Neural cell (in vitro differentiated cells): ENCODE data around the gene COL24A1. TPM values are rescaled to one million over a fixed set of nuclear protein-coding genes. Genes with fewer than 3 reads are reported as not detected.

Source experiments
- H2AFZ ChIP-seq: fragments of 200-600, 300-800 bp; sonication (generic), shearing (Covaris generic); 2 replicates; pipeline ENCODE4 v1.6.0; 2014; ENCODE audit warnings: low read depth, mild to moderate bottlenecking, antibody characterized with exemption, low read length, moderate library complexity
- H3F3A ChIP-seq: fragments of 200-600 bp; shearing (Covaris generic); 2 replicates; pipeline ENCODE4 v1.6.1; 2016; ENCODE audit warnings: mild to moderate bottlenecking, moderate library complexity, mixed read lengths, antibody characterized with exemption, low read length; ENCODE audit not compliant: insufficient read depth, poor library complexity, severe bottlenecking
- H3K27ac ChIP-seq: fragments of 200-600, 300-800 bp; sonication (generic), shearing (Covaris generic); 2 replicates; pipeline ENCODE4 v1.5.1; 2014; ENCODE audit warnings: mild to moderate bottlenecking, low read length, moderate library complexity
- H3K27me3 ChIP-seq: fragments of 300-800, 200-600 bp; sonication (generic), shearing (Covaris generic); 2 replicates; pipeline ENCODE4 v1.6.0; 2014; ENCODE audit warnings: mild to moderate bottlenecking, low read depth, low read length, moderate library complexity; ENCODE audit not compliant: insufficient read depth
- H3K36me3 ChIP-seq: fragments of 300-800, 200-600 bp; sonication (generic), shearing (Covaris generic); 2 replicates; pipeline ENCODE4 v1.5.1; 2014; ENCODE audit warnings: mild to moderate bottlenecking, antibody characterized with exemption, low read length, moderate library complexity; ENCODE audit not compliant: insufficient read depth
- H3K4me2 ChIP-seq: fragments of 300-800, 200-600 bp; sonication (generic), shearing (Covaris generic); 2 replicates; pipeline ENCODE4 v1.6.0; 2014; ENCODE audit warnings: mild to moderate bottlenecking, low read length
- H3K4me3 ChIP-seq: fragments of 300-800, 200-600 bp; sonication (generic), shearing (Covaris generic); 2 replicates; pipeline ENCODE4 v1.5.1; 2014; ENCODE audit warnings: mild to moderate bottlenecking, low read length, moderate library complexity
- H3K79me2 ChIP-seq: fragments of 200-600 bp; shearing (Covaris generic); replicated peaks from 2 replicates; pipeline ENCODE4 v1.6.0; 2014; ENCODE audit warnings: mild to moderate bottlenecking, low read length, moderate library complexity; ENCODE audit not compliant: insufficient read depth
- H3K9ac ChIP-seq: fragments of 300-800, 200-600 bp; sonication (generic), shearing (Covaris generic); 2 replicates; pipeline ENCODE4 v1.6.1; 2016; ENCODE audit warnings: mild to moderate bottlenecking, low read length, mixed read lengths
- H3K9me2 ChIP-seq: fragments of 200-600 bp; shearing (Covaris generic); 2 replicates; pipeline ENCODE4 v1.6.1; 2016; ENCODE audit warnings: mild to moderate bottlenecking, low read length, mixed read lengths; ENCODE audit not compliant: insufficient read depth
- H3K9me3 ChIP-seq: fragments of 200-600, 300-800 bp; sonication (generic), shearing (Covaris generic); 2 replicates; pipeline ENCODE4 v1.6.1; 2016; ENCODE audit warnings: mild to moderate bottlenecking, mixed run types, low read length, moderate library complexity, mixed read lengths
- H4K20me1 ChIP-seq: fragments of 200-600 bp; shearing (Covaris generic); 2 replicates; pipeline ENCODE4 v1.6.1; 2016; ENCODE audit warnings: mild to moderate bottlenecking, mixed run types; ENCODE audit not compliant: insufficient read depth
- CTCF ChIP-seq: fragments of 450-650 bp; IDR thresholded peaks from 2 replicates; pipeline ENCODE4 v1.5.1; 2014; ENCODE audit warnings: antibody characterized with exemption, mild to moderate bottlenecking, moderate library complexity; ENCODE audit not compliant: poor library complexity, severe bottlenecking
- EP300 ChIP-seq: fragments of 450-650 bp; conservative IDR thresholded peaks from 2 replicates; pipeline ENCODE4 v1.6.1; 2014; ENCODE audit warnings: antibody characterized with exemption, mild to moderate bottlenecking, moderate library complexity; ENCODE audit not compliant: poor library complexity, severe bottlenecking
- EZH2 ChIP-seq: fragments of 200-600, 300-800 bp; shearing (Covaris generic), sonication (generic); IDR thresholded peaks from 2 replicates; pipeline ENCODE4 v1.6.1; 2014; ENCODE audit warnings: antibody characterized with exemption, low read length, borderline replicate concordance, mild to moderate bottlenecking; ENCODE audit not compliant: insufficient read depth, poor library complexity, severe bottlenecking
- MXI1 ChIP-seq: fragments of 450-650 bp; conservative IDR thresholded peaks from 2 replicates; pipeline ENCODE4 v1.6.1; 2014; ENCODE audit warnings: antibody characterized with exemption, mild to moderate bottlenecking; ENCODE audit not compliant: poor library complexity, severe bottlenecking
- POLR2AphosphoS5 ChIP-seq: IDR thresholded peaks from 2 replicates; pipeline ENCODE4 v1.6.1; 2012
- RAD21 ChIP-seq: fragments of 450-650 bp; conservative IDR thresholded peaks from 2 replicates; pipeline ENCODE4 v1.6.1; 2014; ENCODE audit warnings: antibody characterized with exemption, mild to moderate bottlenecking, moderate library complexity
- SMC3 ChIP-seq: fragments of 450-650 bp; conservative IDR thresholded peaks from 2 replicates; pipeline ENCODE4 v1.6.1; 2014; ENCODE audit warnings: antibody characterized with exemption, mild to moderate bottlenecking, moderate library complexity; ENCODE audit not compliant: poor library complexity
- TAF1 ChIP-seq: IDR thresholded peaks from 2 replicates; pipeline ENCODE4 v1.6.1; 2012; ENCODE audit warnings: low read depth
- polyA plus RNA-seq: library from polyadenylated mRNA; depleted of rRNA; stranded (reverse); fragments of >200 nt; gene quantifications from 2 replicates; pipeline ENCODE4 v1.2.3, GENCODE V29; 2014

The COL24A1 gene
- polyA plus RNA-seq, 1 donor from 2014 or later, result 0.19 TPM

- TF ChIP-seq MXI1 (no peak), RAD21 (no peak), SMC3 (no peak), EP300 (no peak), POLR2AphosphoS5 (no peak), TAF1 (no peak), CTCF (no peak)
- H3K9me3 ChIP-seq, result no peaks in the 10 kb centered on the region
- no peaks in the 10 kb centered on the region for H3F3A ChIP-seq
- H3K9ac ChIP-seq, result no peak overlapping the region
- H3K4me3 ChIP-seq, result no peak overlapping the region
- no peaks in the 10 kb centered on the region for H3K36me3 ChIP-seq
- no peaks in the 10 kb centered on the region for H4K20me1 ChIP-seq
- H2AFZ ChIP-seq, result no peak overlapping the region
- H3K27ac ChIP-seq, result no peak overlapping the region
- no peaks in the 10 kb centered on the region for H3K79me2 ChIP-seq
- no peaks in the 10 kb centered on the region for H3K27me3 ChIP-seq
- H3K4me2 ChIP-seq, result no peak overlapping the region
- H3K9me2 ChIP-seq, result no peaks in the 10 kb centered on the region
These were observed 102.2 kb downstream of the COL24A1 start for GRCh38 chr1:86054396-86054795.

DNA sequence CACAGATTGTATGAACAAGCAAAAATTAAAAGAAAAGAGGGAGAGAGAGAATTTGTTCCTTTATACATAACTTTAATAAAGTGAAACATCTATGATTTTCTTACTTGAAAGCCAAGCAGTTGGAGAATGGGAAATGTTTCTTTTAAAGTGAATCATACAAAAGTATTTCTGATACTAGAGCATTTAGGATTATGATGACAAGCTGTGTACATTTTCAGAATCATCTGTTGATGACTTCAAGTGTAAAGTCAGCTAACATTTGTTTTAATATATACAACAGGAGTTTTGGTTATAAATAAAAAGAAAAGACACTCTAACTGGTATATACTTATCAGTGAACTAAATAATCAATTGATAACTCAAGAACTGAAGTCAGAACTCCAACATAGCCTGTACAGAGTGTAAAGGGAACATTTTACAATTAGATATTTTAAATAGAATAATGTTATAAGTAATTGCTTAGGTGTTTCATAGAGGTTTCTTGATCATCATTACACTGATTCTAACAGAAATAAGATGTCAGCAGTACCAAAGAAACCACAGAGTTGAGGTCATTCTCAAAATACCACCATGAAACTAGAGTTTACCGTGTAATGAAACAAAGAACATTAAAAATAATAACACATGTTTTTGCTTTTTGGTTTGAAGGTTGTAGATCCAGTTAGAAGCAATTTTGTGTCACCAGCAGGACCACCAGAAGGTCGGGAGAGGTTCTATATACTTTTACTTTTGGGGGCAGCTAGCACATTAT lies 103.4 kb downstream of the COL24A1 start:
- Histone ChIP-seq H3K4me3 (no peak overlapping the region), H3K4me2 (no peak overlapping the region), H3K9ac (no peak overlapping the region), H3K79me2 (no peaks in the 10 kb centered on the region), H3K9me2 (no peaks in the 10 kb centered on the region), H4K20me1 (no peaks in the 10 kb centered on the region), H3K36me3 (no peaks in the 10 kb centered on the region), H3F3A (no peaks in the 10 kb centered on the region), H3K27me3 (no peaks in the 10 kb centered on the region), H2AFZ (no peak overlapping the region), H3K9me3 (no peaks in the 10 kb centered on the region), H3K27ac (no peak overlapping the region)
- TF ChIP-seq EP300 (no peak), MXI1 (no peak)

GRCh38 chr1:86035101-86035500 lies 121.5 kb downstream of the COL24A1 start:
- Histone ChIP-seq H2AFZ (no peak overlapping the region), H3K79me2 (no peaks in the 10 kb centered on the region), H3K4me3 (no peak overlapping the region), H3K36me3 (no peaks in the 10 kb centered on the region), H3K9ac (no peak overlapping the region), H3K27me3 (no peaks in the 10 kb centered on the region), H4K20me1 (no peaks in the 10 kb centered on the region), H3K27ac (no peak overlapping the region), H3K4me2 (no peak overlapping the region), H3K9me2 (peaks cover 3% of the 10 kb centered on the region), H3F3A (no peaks in the 10 kb centered on the region), H3K9me3 (no peaks in the 10 kb centered on the region)
- TF ChIP-seq RAD21, result no peak
- TF ChIP-seq EZH2, result no peak
- TF ChIP-seq CTCF, result no peak
- TF ChIP-seq SMC3, result no peak
